SK-N-SH treated with all-trans-retinoic acid at 6 μM for 48 hours (cell line): ENCODE measurements around the gene MED4.

Experiments
- ATAC-seq: fragments of 200-7000 bp; cut with Tn5 transposase; 3 replicates; pipeline ENCODE4 v1.9.1; 2020; ENCODE audit warnings: mild to moderate bottlenecking, moderate library complexity
- ARNTL ChIP-seq: fragments of 450-650 bp; formaldehyde crosslinking; IDR thresholded peaks from 2 replicates; pipeline ENCODE4 v1.5.0; 2020; ENCODE audit warnings: low read depth, mild to moderate bottlenecking, moderate library complexity, borderline replicate concordance
- BACH2 ChIP-seq: fragments of 250-450 bp; sonication (Bioruptor Pico); IDR thresholded peaks from 2 replicates; pipeline ENCODE4 v1.9.0; 2021; ENCODE audit warnings: mild to moderate bottlenecking, borderline replicate concordance
- CSDC2 ChIP-seq: fragments of 250-450 bp; sonication (Bioruptor Pico); IDR thresholded peaks from 2 replicates; pipeline ENCODE4 v1.5.0; 2020; ENCODE audit warnings: mild to moderate bottlenecking, moderate library complexity
- ESRRG ChIP-seq: fragments of 250-450 bp; sonication (Bioruptor Pico); IDR thresholded peaks from 2 replicates; pipeline ENCODE4 v1.6.1; 2021; ENCODE audit warnings: mild to moderate bottlenecking
- GLIS3 ChIP-seq: fragments of 250-450 bp; sonication (Bioruptor Pico); IDR thresholded peaks from 2 replicates; pipeline ENCODE4 v1.5.0; 2020; ENCODE audit warnings: mild to moderate bottlenecking, moderate library complexity
- ISL1 ChIP-seq: fragments of 250-450 bp; sonication (Bioruptor Pico); IDR thresholded peaks from 2 replicates; pipeline ENCODE4 v2.1.2; 2022; ENCODE audit warnings: mild to moderate bottlenecking, moderate library complexity
- OSR1 ChIP-seq: fragments of 250-450 bp; sonication (Bioruptor Pico); IDR thresholded peaks from 2 replicates; pipeline ENCODE4 v1.8.0; 2022; ENCODE audit warnings: moderate library complexity, mild to moderate bottlenecking, inconsistent platforms
- PPARA ChIP-seq: fragments of 250-450 bp; sonication (Bioruptor Pico); IDR thresholded peaks from 2 replicates; pipeline ENCODE4 v1.5.0; 2020; ENCODE audit warnings: mild to moderate bottlenecking, borderline replicate concordance
- RARB ChIP-seq: fragments of 250-450 bp; sonication (Bioruptor Pico); IDR thresholded peaks from 2 replicates; pipeline ENCODE4 v1.8.0; 2021; ENCODE audit warnings: mild to moderate bottlenecking, moderate library complexity
- SNAI2 ChIP-seq: fragments of 250-450 bp; sonication (Bioruptor Pico); IDR thresholded peaks from 2 replicates; pipeline ENCODE4 v1.5.0; 2020; ENCODE audit warnings: mild to moderate bottlenecking, moderate library complexity
- ZFP30 ChIP-seq: fragments of 450-650 bp; formaldehyde crosslinking; IDR thresholded peaks from 2 replicates; pipeline ENCODE4 v1.5.0; 2022; ENCODE audit warnings: mild to moderate bottlenecking, moderate library complexity
- ZNF565 ChIP-seq: fragments of 450-650 bp; formaldehyde crosslinking; conservative IDR thresholded peaks from 2 replicates; pipeline ENCODE4 v1.5.0; 2020; ENCODE audit warnings: low read depth, mild to moderate bottlenecking, moderate library complexity
- ZNF8 ChIP-seq: fragments of 450-650 bp; formaldehyde crosslinking; IDR thresholded peaks from 2 replicates; pipeline ENCODE4 v1.5.0; 2020; ENCODE audit warnings: mild to moderate bottlenecking, moderate library complexity
- TF ChIP-seq, protein P1 (sequence below): fragments of 250-450 bp; sonication (Bioruptor Pico); IDR thresholded peaks from 2 replicates; pipeline ENCODE4 v1.5.0; 2020; ENCODE audit warnings: mild to moderate bottlenecking, moderate library complexity
- TF ChIP-seq, protein P2 (sequence below): fragments of 250-450 bp; sonication (Bioruptor Pico); IDR thresholded peaks from 2 replicates; pipeline ENCODE4 v1.5.1; 2020; ENCODE audit warnings: low read depth, mild to moderate bottlenecking, moderate library complexity
- TF ChIP-seq, protein P3 (sequence below): fragments of 250-450 bp; sonication (Bioruptor Pico); IDR thresholded peaks from 2 replicates; pipeline ENCODE4 v1.8.0; 2020; ENCODE audit warnings: mild to moderate bottlenecking, moderate library complexity, borderline replicate concordance
- TF ChIP-seq, protein P4 (sequence below): fragments of 250-450 bp; sonication (Bioruptor Pico); IDR thresholded peaks from 2 replicates; pipeline ENCODE4 v1.8.0; 2021; ENCODE audit warnings: low read depth, mild to moderate bottlenecking, moderate library complexity, borderline replicate concordance
- TF ChIP-seq, protein P5 (sequence below): fragments of 250-450 bp; sonication (Bioruptor Pico); IDR thresholded peaks from 2 replicates; pipeline ENCODE4 v1.5.1; 2021; ENCODE audit warnings: mild to moderate bottlenecking, moderate library complexity

The MED4 gene

DNA sequence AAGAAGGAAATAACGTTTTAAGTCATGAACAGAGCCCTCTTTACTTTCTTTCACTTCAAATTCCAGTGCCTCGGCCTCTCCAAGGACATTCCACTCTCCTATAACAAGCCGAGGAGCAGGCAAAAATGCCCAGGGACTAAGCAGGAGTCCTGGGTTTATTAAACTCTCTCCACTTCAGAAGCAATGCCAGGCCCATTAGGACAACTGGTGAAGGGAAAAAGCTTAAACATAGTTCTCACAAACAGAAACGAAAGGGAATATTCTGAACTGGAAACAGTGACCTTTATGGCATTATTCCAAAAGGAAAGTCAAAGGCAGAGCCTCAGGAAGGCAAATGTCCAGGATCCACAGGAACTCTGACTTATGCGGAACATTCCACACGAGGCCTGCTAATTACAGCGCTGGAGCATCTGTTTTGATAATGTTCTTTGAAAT is 30.9 kb upstream of the MED4 start:
- no peak for TF ChIP-seq GLIS3
- no peak for TF ChIP-seq ARNTL (CRISPR knock-in tag)
- no peak for TF ChIP-seq OSR1 (CRISPR knock-in tag)
- TF ChIP-seq, protein P1, sequence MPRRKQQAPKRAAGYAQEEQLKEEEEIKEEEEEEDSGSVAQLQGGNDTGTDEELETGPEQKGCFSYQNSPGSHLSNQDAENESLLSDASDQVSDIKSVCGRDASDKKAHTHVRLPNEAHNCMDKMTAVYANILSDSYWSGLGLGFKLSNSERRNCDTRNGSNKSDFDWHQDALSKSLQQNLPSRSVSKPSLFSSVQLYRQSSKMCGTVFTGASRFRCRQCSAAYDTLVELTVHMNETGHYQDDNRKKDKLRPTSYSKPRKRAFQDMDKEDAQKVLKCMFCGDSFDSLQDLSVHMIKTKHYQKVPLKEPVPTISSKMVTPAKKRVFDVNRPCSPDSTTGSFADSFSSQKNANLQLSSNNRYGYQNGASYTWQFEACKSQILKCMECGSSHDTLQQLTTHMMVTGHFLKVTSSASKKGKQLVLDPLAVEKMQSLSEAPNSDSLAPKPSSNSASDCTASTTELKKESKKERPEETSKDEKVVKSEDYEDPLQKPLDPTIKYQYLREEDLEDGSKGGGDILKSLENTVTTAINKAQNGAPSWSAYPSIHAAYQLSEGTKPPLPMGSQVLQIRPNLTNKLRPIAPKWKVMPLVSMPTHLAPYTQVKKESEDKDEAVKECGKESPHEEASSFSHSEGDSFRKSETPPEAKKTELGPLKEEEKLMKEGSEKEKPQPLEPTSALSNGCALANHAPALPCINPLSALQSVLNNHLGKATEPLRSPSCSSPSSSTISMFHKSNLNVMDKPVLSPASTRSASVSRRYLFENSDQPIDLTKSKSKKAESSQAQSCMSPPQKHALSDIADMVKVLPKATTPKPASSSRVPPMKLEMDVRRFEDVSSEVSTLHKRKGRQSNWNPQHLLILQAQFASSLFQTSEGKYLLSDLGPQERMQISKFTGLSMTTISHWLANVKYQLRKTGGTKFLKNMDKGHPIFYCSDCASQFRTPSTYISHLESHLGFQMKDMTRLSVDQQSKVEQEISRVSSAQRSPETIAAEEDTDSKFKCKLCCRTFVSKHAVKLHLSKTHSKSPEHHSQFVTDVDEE (CRISPR knock-in tag), result no peak
- TF ChIP-seq, all 23 proteins: peak for 0
- ATAC-seq, result no peak

DNA sequence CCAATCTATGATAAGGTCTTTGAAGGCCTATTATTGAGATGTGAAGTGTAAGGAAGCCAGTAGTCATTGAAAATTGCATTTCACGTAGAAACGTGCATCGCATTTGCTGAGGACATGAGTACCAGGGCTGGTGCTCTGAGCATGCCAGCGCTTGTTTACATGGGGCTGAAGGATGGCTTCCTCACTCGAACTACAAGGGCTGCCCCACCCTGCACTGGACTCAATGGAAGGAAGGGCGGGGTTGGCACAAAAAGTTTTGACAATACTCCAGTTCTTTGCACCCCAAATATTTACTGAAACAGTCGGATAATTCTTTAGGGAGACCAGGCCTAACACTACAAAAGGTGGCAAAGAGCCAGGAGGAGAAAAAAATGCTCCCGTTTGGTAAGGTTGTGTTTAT is 28.9 kb upstream of the MED4 start:
- ATAC-seq, result no peak
- TF ChIP-seq, protein P2, sequence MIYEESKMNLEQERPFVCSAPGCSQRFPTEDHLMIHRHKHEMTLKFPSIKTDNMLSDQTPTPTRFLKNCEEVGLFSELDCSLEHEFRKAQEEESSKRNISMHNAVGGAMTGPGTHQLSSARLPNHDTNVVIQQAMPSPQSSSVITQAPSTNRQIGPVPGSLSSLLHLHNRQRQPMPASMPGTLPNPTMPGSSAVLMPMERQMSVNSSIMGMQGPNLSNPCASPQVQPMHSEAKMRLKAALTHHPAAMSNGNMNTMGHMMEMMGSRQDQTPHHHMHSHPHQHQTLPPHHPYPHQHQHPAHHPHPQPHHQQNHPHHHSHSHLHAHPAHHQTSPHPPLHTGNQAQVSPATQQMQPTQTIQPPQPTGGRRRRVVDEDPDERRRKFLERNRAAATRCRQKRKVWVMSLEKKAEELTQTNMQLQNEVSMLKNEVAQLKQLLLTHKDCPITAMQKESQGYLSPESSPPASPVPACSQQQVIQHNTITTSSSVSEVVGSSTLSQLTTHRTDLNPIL (CRISPR knock-in tag), result no peak
- TF ChIP-seq BACH2 (CRISPR knock-in tag) (no peak), RARB (CRISPR knock-in tag) (no peak), GLIS3 (no peak), CSDC2 (CRISPR knock-in tag) (no peak), ZFP30 (CRISPR knock-in tag) (no peak), ESRRG (no peak), ZNF565 (CRISPR knock-in tag) (no peak)
- TF ChIP-seq, protein P3, sequence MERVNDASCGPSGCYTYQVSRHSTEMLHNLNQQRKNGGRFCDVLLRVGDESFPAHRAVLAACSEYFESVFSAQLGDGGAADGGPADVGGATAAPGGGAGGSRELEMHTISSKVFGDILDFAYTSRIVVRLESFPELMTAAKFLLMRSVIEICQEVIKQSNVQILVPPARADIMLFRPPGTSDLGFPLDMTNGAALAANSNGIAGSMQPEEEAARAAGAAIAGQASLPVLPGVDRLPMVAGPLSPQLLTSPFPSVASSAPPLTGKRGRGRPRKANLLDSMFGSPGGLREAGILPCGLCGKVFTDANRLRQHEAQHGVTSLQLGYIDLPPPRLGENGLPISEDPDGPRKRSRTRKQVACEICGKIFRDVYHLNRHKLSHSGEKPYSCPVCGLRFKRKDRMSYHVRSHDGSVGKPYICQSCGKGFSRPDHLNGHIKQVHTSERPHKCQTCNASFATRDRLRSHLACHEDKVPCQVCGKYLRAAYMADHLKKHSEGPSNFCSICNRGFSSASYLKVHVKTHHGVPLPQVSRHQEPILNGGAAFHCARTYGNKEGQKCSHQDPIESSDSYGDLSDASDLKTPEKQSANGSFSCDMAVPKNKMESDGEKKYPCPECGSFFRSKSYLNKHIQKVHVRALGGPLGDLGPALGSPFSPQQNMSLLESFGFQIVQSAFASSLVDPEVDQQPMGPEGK (CRISPR knock-in tag), result no peak
- TF ChIP-seq, protein P1 (CRISPR knock-in tag), result no peak

DNA sequence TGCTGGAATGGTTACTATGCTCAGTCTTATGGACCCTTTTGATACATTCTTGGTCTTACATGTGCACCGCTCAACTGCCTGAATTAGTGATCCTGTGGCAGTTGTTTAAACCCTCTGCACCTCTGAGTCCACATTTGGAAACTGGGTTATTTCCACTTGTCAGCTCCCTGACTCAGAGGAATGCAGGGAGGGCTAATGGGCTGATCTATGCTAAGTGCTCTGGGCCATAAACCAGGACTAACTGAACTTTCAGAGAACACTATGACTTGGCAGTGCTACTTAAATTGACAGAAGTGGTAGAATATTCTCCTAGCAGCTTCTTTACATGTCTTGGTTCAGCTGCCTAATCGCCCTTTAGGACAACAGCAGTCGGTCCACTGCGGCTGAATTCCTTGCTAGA is 26.8 kb upstream of the MED4 start:
- no peak for ATAC-seq
- TF ChIP-seq ISL1 (CRISPR knock-in tag), result peak; percentile 82
- TF ChIP-seq, protein P3 (CRISPR knock-in tag), result no peak

DNA sequence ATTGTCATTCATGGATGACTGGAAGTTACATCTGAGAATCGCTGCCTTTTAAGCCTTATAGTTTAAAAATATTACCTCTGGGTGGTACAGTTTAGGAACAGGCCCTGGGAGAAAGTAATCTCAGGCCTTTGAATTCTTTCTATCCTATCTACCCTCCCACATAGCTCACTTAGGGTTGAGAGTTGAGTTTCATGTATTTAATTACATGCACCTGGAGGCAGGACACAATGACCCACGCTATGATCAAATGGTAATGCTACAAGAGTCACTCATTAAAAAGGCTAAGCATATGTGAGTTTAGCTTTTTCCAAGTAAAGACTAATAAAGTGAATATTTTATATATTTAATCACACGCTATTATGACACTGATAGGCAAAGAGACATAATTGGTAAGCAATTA is 25.3 kb upstream of the MED4 start:
- TF ChIP-seq, protein P4, sequence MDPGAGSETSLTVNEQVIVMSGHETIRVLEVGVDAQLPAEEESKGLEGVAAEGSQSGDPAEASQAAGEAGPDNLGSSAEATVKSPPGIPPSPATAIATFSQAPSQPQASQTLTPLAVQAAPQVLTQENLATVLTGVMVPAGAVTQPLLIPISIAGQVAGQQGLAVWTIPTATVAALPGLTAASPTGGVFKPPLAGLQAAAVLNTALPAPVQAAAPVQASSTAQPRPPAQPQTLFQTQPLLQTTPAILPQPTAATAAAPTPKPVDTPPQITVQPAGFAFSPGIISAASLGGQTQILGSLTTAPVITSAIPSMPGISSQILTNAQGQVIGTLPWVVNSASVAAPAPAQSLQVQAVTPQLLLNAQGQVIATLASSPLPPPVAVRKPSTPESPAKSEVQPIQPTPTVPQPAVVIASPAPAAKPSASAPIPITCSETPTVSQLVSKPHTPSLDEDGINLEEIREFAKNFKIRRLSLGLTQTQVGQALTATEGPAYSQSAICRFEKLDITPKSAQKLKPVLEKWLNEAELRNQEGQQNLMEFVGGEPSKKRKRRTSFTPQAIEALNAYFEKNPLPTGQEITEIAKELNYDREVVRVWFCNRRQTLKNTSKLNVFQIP, result no peak
- TF ChIP-seq ARNTL (CRISPR knock-in tag) (no peak), ZNF8 (CRISPR knock-in tag) (no peak), OSR1 (CRISPR knock-in tag) (no peak), ISL1 (CRISPR knock-in tag) (no peak), GLIS3 (no peak), CSDC2 (CRISPR knock-in tag) (no peak), SNAI2 (CRISPR knock-in tag) (no peak), BACH2 (CRISPR knock-in tag) (no peak), PPARA (CRISPR knock-in tag) (no peak), RARB (CRISPR knock-in tag) (no peak)
- TF ChIP-seq, protein P1 (CRISPR knock-in tag), result no peak
- TF ChIP-seq, protein P5, sequence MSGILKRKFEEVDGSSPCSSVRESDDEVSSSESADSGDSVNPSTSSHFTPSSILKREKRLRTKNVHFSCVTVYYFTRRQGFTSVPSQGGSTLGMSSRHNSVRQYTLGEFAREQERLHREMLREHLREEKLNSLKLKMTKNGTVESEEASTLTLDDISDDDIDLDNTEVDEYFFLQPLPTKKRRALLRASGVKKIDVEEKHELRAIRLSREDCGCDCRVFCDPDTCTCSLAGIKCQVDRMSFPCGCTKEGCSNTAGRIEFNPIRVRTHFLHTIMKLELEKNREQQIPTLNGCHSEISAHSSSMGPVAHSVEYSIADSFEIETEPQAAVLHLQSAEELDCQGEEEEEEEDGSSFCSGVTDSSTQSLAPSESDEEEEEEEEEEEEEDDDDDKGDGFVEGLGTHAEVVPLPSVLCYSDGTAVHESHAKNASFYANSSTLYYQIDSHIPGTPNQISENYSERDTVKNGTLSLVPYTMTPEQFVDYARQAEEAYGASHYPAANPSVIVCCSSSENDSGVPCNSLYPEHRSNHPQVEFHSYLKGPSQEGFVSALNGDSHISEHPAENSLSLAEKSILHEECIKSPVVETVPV (CRISPR knock-in tag), result no peak
- ATAC-seq, result no peak
